IPS-18c (cell line): ENCODE data around the gene PRKCH.

Experiments used
- H3K4me3 ChIP-seq: 2 replicates; pipeline ENCODE4 v1.7.0; 2013; ENCODE audit warnings: low read depth, mild to moderate bottlenecking, low read length, moderate library complexity; ENCODE audit not compliant: insufficient read depth
- H3K9me3 ChIP-seq: one replicate; pipeline ENCODE4 v1.6.1; 2013; ENCODE audit warnings: mild to moderate bottlenecking, low read length, moderate library complexity; ENCODE audit not compliant: control insufficient read depth, insufficient read depth

Gene PRKCH

GRCh38 chr14:61466249-61466904 lies 145.0 kb downstream of the PRKCH start:
- Histone ChIP-seq H3K4me3 (no peak overlapping the region), H3K9me3 (no peaks in the 10 kb centered on the region)

DNA sequence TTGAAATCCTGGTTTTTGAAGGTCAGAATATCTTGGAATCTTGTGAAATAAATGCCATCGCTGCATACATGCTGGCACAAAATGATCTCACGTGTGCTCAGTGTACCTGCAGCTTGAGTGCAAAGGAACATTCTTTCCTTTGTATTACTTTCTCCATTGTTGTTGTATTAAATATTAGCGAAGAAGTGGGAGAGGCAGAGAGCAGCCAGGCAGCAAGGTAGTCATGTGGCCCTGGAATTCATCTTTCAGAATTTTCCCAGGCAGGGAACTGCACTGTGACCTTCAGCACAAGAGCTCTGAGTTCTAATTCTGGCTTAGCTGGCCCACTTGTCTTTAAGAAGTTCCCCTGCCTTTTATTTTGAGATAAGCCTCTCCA lies 145.5 kb downstream of the PRKCH start:
- Histone ChIP-seq H3K9me3 (no peaks in the 10 kb centered on the region), H3K4me3 (no peak overlapping the region)

GRCh38 chr14:61467296-61467695 lies 145.9 kb downstream of the PRKCH start:
- Histone ChIP-seq H3K9me3 (no peaks in the 10 kb centered on the region), H3K4me3 (no peak overlapping the region)

DNA sequence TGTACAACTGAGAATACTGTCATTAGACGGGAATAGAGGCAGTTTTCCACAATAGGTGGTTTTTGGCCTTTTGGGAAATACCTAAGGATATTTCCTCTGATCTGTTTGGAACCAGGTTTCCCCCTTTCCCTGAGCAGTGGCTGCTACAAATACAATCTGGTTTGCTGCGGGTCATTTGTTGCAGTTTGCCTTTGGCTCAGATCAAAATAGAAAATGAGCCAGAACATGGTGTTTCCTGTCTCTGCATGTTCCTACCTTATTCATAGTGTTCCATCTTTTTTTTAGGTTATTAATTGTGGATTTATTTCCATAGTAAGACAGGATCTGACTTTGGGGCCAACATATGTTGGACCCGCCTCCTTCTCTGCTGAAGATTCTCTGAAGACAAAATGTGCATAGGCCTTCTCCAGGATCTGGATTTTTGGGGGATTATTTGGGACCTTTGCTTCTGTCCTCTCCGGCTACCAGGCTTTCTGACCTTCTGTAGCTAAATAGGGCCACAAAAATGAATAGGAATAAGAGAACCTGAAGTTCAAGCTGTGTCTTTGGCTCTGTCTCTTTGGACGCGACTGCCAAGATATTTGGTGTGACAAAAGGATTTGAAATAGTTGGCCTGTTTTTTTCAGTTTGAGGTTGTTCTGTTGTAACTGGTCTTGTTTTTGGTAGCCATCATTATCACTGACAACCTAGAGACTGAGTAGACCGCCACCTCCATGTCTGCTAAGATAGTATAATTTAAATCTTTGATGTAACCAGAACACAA lies 146.9 kb downstream of the PRKCH start:
- no peak overlapping the region for H3K4me3 ChIP-seq
- H3K9me3 ChIP-seq = no peaks in the 10 kb centered on the region

- Histone ChIP-seq H3K4me3 (no peak overlapping the region), H3K9me3 (no peaks in the 10 kb centered on the region)
Observed at GRCh38 chr14:61469781-61470180, 148.4 kb downstream of the PRKCH start.

GRCh38 chr14:61470261-61470960 lies 149.0 kb downstream of the PRKCH start:
- Histone ChIP-seq H3K4me3 (no peak overlapping the region), H3K9me3 (no peaks in the 10 kb centered on the region)

- H3K4me3 ChIP-seq = no peak overlapping the region
- H3K9me3 ChIP-seq = no peaks in the 10 kb centered on the region
Observed at GRCh38 chr14:61470961-61471293, 149.5 kb downstream of the PRKCH start.

- Histone ChIP-seq H3K9me3 (no peaks in the 10 kb centered on the region), H3K4me3 (no peak overlapping the region)
Observed at GRCh38 chr14:61471297-61472005, 150.1 kb downstream of the PRKCH start.

- no peaks in the 10 kb centered on the region for H3K9me3 ChIP-seq
- H3K4me3 ChIP-seq = no peak overlapping the region
Observed at GRCh38 chr14:61472011-61472672, 150.8 kb downstream of the PRKCH start.

GRCh38 chr14:61472801-61473376 lies 151.5 kb downstream of the PRKCH start:
- H3K4me3 ChIP-seq = no peak overlapping the region
- H3K9me3 ChIP-seq = no peaks in the 10 kb centered on the region

- no peaks in the 10 kb centered on the region for H3K9me3 ChIP-seq
Observed at GRCh38 chr14:61474015-61474414, 152.6 kb downstream of the PRKCH start.

GRCh38 chr14:61474701-61475100 lies 153.3 kb downstream of the PRKCH start:
- Histone ChIP-seq H3K9me3 (no peaks in the 10 kb centered on the region), H3K4me3 (no peak overlapping the region)

More at GRCh38 chr14:61474015-61474414, 152.6 kb downstream of the PRKCH start:
- no peak overlapping the region for H3K4me3 ChIP-seq

DNA sequence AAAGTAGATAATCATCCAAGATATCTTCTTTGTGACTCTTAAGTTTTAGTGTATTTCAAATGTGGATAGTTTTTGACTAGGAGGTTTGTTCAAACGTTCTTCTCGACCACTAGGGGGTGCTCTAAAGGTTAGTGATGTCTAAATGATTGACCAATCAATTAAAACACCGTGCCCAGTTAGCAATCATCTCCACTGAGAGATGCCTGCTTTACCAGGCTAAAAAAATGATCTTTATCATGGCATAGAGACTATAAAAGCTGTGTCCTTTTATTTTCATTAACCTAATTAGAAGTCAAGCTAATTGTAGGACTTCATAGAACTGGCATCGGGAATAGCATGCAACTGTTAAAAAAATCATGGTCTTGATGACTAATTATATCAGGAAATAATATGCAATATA lies 153.9 kb downstream of the PRKCH start:
- Histone ChIP-seq H3K4me3 (no peak overlapping the region), H3K9me3 (no peaks in the 10 kb centered on the region)

DNA sequence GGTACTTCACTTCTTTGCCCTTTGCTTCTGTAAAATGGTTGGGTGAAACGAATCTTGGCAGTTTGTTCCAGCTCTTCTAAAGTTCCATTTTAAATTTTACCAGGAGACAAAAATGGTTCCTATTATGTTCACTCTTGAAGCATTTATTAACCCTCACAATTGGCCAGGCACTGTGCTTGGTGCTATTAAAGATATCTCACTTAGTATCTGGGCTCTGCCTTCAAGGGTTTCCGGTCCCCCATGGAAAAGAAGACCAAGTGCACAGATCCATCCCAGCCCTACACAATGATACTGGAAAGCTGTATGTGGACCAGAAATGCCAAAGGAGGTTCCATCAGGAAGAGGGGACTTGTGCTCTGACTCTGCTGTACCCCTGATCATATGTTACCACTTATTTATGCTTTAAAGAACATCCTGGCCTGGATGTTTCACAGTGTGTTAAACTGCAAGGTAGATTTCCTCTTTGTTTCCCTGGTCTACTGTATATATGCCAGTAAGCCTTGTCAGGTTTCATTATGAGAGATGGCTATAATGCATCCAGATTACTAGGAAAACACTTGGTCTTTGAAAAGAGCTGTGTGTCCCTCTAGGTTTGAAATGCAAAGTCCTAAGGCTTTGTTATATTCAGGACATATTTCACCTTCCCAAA lies 154.8 kb downstream of the PRKCH start:
- H3K4me3 ChIP-seq = no peak overlapping the region

DNA sequence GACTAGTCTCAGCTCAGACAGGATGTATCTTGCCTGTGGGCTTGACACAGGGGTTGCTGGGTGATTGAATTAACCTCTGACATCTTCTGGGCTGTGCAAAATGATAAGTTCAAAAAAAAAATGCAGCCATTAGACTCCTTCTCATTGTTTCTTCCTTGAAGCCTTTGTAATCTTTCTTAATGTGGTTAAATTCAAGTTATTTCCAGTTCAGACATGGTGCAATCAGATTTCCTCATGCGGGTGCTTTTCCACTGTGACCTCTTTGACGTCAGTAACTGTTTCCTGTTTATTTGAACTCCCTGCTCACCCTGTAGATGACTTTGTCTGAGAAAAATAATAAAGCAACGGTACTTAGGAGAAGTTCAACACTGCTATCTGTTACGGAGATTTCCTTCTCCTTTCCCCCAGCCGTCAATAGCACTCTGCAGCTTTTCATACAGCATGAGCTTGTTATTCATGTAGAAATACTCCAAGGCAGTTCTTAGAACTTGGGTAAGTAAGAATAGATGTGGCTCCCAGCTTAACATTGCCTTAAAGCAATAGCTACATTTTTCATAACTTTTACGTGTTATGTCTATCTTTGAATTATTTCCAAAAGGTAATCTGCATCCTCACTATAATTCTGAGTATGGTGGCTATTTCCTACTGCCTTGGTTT lies 155.5 kb downstream of the PRKCH start:
- Histone ChIP-seq H3K4me3 (no peak overlapping the region), H3K9me3 (no peaks in the 10 kb centered on the region)

More for the DNA sequence above, 154.8 kb downstream of the PRKCH start:
- H3K9me3 ChIP-seq = no peaks in the 10 kb centered on the region
